ENCODE results near the gene SHISA4. TPM values are rescaled to one million over a fixed set of nuclear protein-coding genes. Genes with fewer than 3 reads are reported as not detected.

The SHISA4 gene
- total RNA-seq, 5 donors from 2014 or later (not counting 1 experiment from before 2014, with no cell fraction given) = 0.38 to 0.88 (median 0.54) TPM

DNA sequence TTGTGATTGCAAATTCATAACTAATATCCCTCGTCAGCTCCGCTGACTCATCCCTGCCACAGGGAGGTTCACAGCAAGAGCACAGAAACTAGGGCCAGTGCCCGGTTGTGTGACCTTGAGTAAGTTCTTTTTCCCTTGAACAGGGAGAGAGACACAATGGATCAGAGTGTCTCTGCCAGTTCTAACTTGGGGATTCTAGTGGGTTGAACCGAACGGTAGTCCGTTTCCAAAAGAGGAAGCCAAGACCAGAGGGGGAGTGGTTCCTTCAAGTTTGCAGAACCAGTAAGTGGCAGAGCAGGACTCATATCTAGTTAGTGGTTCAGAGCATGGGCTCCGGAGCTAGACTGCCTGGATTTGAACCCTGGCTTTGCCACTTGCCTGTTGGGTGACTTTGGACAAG lies 4.9 kb upstream of the SHISA4 start:
- Histone ChIP-seq H3K36me3 (ENCODE audit: control insufficient read depth in 2 of 2, extremely low read depth in 1 of 2, insufficient read depth in 1 of 2, low read length in 1 of 2) (no peaks in the 10 kb centered on the region), H3K4me3 (ENCODE audit: control insufficient read depth in 1 of 2, extremely low read depth in 1 of 2, low read length in 1 of 2) (no peak overlapping the region), H3K27ac (ENCODE audit: low read length) (no peak overlapping the region), H3K9me3 (no peaks in the 10 kb centered on the region), H3K27me3 (replicated peaks in 1 of 2; ENCODE audit: control insufficient read depth in 2 of 2, extremely low read depth in 1 of 2, insufficient read depth in 2 of 2, low read length in 1 of 2) (peaks cover 3 to 12% of the 10 kb centered on the region in 2 experiments), H3K4me1 (ENCODE audit: control insufficient read depth in 1 of 2, extremely low read depth in 1 of 2, insufficient read depth in 2 of 2, low read length in 2 of 2) (peaks cover 3 to 8% of the 10 kb centered on the region in 2 experiments)
- DNase-seq (peak in 2 of 35 experiments; percentile 15 to 18), ATAC-seq (replicated peaks in 1 of 4) (no peak)
- POLR2A ChIA-PET = no interaction called here
- Mint-ChIP-seq H3K4me3 (no peak overlapping the region), H3K36me3 (no peaks in the 10 kb centered on the region), H3K27ac (no peak overlapping the region), H3K9me3 (no peaks in the 10 kb centered on the region), H3K27me3 (peaks cover 0 to 19% of the 10 kb centered on the region in 2 donors), H3K4me1 (peaks cover 0 to 5% (median 3%) of the 10 kb centered on the region in 3 donors)
- CTCF ChIA-PET = interaction anchor here in 1 of 2 donors (1.7 kb wide), 1 partner anchor 12 kb away, joined by 8 read pairs; no protein-coding TSS in a partner anchor
- WGBS (ENCODE audit: insufficient coverage) = 28% methylated on average over 6 of the region's 7 CpGs

GRCh38 chr1:201884425-201884824 lies 4.3 kb upstream of the SHISA4 start:
- peak in 1 of 35 experiments; percentile 20 for DNase-seq
- Histone ChIP-seq H3K9me3 (no peaks in the 10 kb centered on the region), H3K4me1 (ENCODE audit: control insufficient read depth in 1 of 2, extremely low read depth in 1 of 2, insufficient read depth in 2 of 2, low read length in 2 of 2) (peaks cover 3 to 14% of the 10 kb centered on the region in 2 experiments), H3K27ac (ENCODE audit: low read length) (no peak overlapping the region), H3K36me3 (ENCODE audit: control insufficient read depth in 2 of 2, extremely low read depth in 1 of 2, insufficient read depth in 1 of 2, low read length in 1 of 2) (no peaks in the 10 kb centered on the region), H3K27me3 (replicated peaks in 1 of 2; ENCODE audit: control insufficient read depth in 2 of 2, extremely low read depth in 1 of 2, insufficient read depth in 2 of 2, low read length in 1 of 2) (peaks cover 4 to 19% of the 10 kb centered on the region in 2 experiments), H3K4me3 (ENCODE audit: control insufficient read depth in 1 of 2, extremely low read depth in 1 of 2, low read length in 1 of 2) (no peak overlapping the region)
- Mint-ChIP-seq H3K9me3 (no peaks in the 10 kb centered on the region), H3K27me3 (peaks cover under 1 to 20% of the 10 kb centered on the region in 2 donors), H3K4me3 (no peak overlapping the region), H3K27ac (no peak overlapping the region), H3K36me3 (no peaks in the 10 kb centered on the region), H3K4me1 (peaks cover 1 to 6% (median 4%) of the 10 kb centered on the region in 3 donors)
- POLR2A ChIA-PET = no interaction called here
- CTCF ChIA-PET = interaction anchor here in 1 of 2 donors (1.7 kb wide), 1 partner anchor 11 kb away, joined by 8 read pairs; no protein-coding TSS in a partner anchor
- ATAC-seq (replicated peaks in 1 of 4) = no peak
- WGBS (ENCODE audit: insufficient coverage) = 67% methylated on average over 1 of the region's 1 CpG

DNA sequence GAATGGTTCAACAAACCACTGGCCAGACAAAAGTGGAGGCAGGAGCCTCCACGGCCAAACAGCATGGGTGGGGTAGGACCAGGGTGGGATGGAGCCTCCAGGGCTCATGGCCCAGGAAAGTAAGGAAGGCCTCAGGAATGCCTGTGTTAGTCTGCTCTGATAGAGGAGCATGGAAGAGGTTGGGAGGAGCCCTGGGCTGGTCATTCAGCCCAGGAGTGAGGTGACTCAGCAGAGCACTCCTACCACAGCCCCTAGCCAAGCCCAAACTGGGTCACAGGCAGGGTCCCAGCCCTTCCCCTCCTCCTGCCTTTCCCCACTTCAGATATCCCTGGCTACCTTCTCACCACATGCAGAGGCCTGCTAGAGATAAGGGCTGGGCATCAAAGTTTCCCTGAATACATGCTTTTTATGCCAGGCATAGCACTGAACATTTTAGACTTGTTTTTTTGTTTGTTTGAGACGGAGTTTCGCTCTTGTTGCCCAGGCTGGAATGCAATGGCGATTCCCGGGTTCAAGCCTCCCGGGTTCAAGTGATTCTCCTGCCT lies 3.1 kb upstream of the SHISA4 start:
- ChIA-PET CTCF (interaction anchor here in 1 of 2 donors (1.8 kb wide), 1 partner anchor 10 kb away, joined by 6 read pairs; no protein-coding TSS in a partner anchor), POLR2A (no interaction called here)
- Histone ChIP-seq H3K27me3 (replicated peaks in 1 of 2; ENCODE audit: control insufficient read depth in 2 of 2, extremely low read depth in 1 of 2, insufficient read depth in 2 of 2, low read length in 1 of 2) (peaks cover 5 to 30% of the 10 kb centered on the region in 2 experiments), H3K36me3 (ENCODE audit: control insufficient read depth in 2 of 2, extremely low read depth in 1 of 2, insufficient read depth in 1 of 2, low read length in 1 of 2) (no peaks in the 10 kb centered on the region), H3K27ac (ENCODE audit: low read length) (no peak overlapping the region), H3K4me1 (ENCODE audit: control insufficient read depth in 1 of 2, extremely low read depth in 1 of 2, insufficient read depth in 2 of 2, low read length in 2 of 2) (peaks cover 3 to 17% of the 10 kb centered on the region in 2 experiments), H3K4me3 (ENCODE audit: control insufficient read depth in 1 of 2, extremely low read depth in 1 of 2, low read length in 1 of 2) (no peak overlapping the region), H3K9me3 (no peaks in the 10 kb centered on the region)
- no peak for ATAC-seq (replicated peaks in 1 of 4)
- peak in 1 of 35 experiments; percentile 11 for DNase-seq
- WGBS (ENCODE audit: insufficient coverage) = 100% methylated on average over 4 of the region's 6 CpGs
- Mint-ChIP-seq H3K4me1 (peaks cover 6 to 9% (median 7%) of the 10 kb centered on the region in 3 donors), H3K27ac (no peak overlapping the region), H3K9me3 (no peaks in the 10 kb centered on the region), H3K36me3 (no peaks in the 10 kb centered on the region), H3K27me3 (peaks cover 9 to 30% of the 10 kb centered on the region in 2 donors), H3K4me3 (no peak overlapping the region)

- ChIA-PET POLR2A (interaction anchor here in 1 of 2 donors (0.6 to 0.7 kb wide), 2 partner anchors 114 to 862 kb away, joined by 3 read pairs; no protein-coding TSS in a partner anchor), CTCF (interaction anchor here (0.5 to 1.8 kb wide), 3 partner anchors 10 to 87 kb away, joined by 3 to 6 read pairs (median 5); no protein-coding TSS in a partner anchor)
- 97% methylated on average over 6 of the region's 9 CpGs for WGBS (ENCODE audit: insufficient coverage)
- Mint-ChIP-seq H3K4me1 (peaks cover 6 to 9% (median 6%) of the 10 kb centered on the region in 3 donors), H3K27ac (no peak overlapping the region), H3K9me3 (no peaks in the 10 kb centered on the region), H3K27me3 (peaks cover 12 to 37% of the 10 kb centered on the region in 2 donors), H3K4me3 (peak overlapping the region in 1 of 3 donors; percentile 13), H3K36me3 (no peaks in the 10 kb centered on the region)
- Histone ChIP-seq H3K9me3 (no peaks in the 10 kb centered on the region), H3K4me1 (ENCODE audit: control insufficient read depth in 1 of 2, extremely low read depth in 1 of 2, insufficient read depth in 2 of 2, low read length in 2 of 2) (peaks cover 3 to 17% of the 10 kb centered on the region in 2 experiments), H3K36me3 (ENCODE audit: control insufficient read depth in 2 of 2, extremely low read depth in 1 of 2, insufficient read depth in 1 of 2, low read length in 1 of 2) (no peaks in the 10 kb centered on the region), H3K27me3 (replicated peaks in 1 of 2; ENCODE audit: control insufficient read depth in 2 of 2, extremely low read depth in 1 of 2, insufficient read depth in 2 of 2, low read length in 1 of 2) (peaks cover 5 to 35% of the 10 kb centered on the region in 2 experiments), H3K27ac (ENCODE audit: low read length) (no peak overlapping the region), H3K4me3 (ENCODE audit: control insufficient read depth in 1 of 2, extremely low read depth in 1 of 2, low read length in 1 of 2) (no peak overlapping the region)
- ATAC-seq (replicated peaks in 1 of 4) = no peak
- no peak for DNase-seq
Observed at GRCh38 chr1:201886103-201886885, 2.4 kb upstream of the SHISA4 start.

DNA sequence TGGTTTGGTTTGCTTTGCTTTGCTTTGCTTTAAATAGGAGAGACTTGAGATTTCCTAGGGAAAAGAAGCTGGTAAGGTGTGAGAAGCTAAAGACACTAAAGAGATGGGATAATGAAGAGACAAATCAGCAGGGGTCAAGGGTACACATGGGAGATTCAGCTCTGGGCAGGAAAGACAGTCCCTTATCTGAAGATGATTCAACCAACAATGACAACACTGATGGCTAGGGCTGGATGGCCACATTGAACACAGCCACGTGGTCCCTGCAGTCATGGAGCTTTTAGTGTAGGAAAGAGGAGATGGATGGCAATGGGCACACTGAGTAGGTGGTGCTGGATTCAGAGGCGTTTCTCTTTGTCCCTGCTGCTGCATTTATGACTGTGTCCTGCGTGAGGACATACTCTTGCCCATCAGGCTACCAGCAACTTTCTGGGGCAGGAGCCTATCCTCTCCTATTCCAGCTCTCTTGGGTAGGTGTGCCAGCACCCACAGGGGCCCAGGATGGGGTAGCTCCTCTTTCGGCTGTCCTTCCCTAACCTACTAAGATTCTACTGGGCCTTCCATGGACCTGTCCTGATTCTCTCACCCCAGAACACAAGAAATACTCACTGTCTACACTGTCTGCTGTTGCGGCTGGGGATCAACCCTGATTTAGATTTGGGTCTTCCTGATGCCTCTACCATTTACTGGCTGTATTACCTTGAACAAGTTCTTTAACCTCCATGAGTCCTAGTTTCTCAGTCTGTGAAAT lies 1.4 kb upstream of the SHISA4 start:
- ATAC-seq (replicated peaks in 1 of 4) (no peak), DNase-seq (no peak)
- 93% methylated on average over 3 of the region's 5 CpGs for WGBS (ENCODE audit: insufficient coverage)
- Mint-ChIP-seq H3K4me3 (peak overlapping the region in 2 of 3 donors; percentile 28 to 78), H3K27ac (no peak overlapping the region), H3K9me3 (no peaks in the 10 kb centered on the region), H3K4me1 (peaks cover 6 to 9% (median 6%) of the 10 kb centered on the region in 3 donors), H3K27me3 (peaks cover 21 to 47% of the 10 kb centered on the region in 2 donors), H3K36me3 (no peaks in the 10 kb centered on the region)
- no peaks in the 10 kb centered on the region for H3K9me3 ChIP-seq
- ChIA-PET CTCF (interaction anchor here (0.5 to 1.8 kb wide), 5 partner anchors 8 to 86 kb away, joined by 3 to 6 read pairs (median 4); no protein-coding TSS in a partner anchor), POLR2A (interaction anchor here in 1 of 2 donors (0.6 to 0.7 kb wide), 2 partner anchors 113 to 129 kb away, joined by 3 to 7 read pairs; no protein-coding TSS in a partner anchor)
- H3K27me3 ChIP-seq (replicated peaks in 1 of 2; ENCODE audit: control insufficient read depth in 2 of 2, extremely low read depth in 1 of 2, insufficient read depth in 2 of 2, low read length in 1 of 2) = peaks cover 5 to 45% of the 10 kb centered on the region in 2 experiments
- H3K27ac ChIP-seq (ENCODE audit: low read length) = no peak overlapping the region
- H3K36me3 ChIP-seq (ENCODE audit: control insufficient read depth in 2 of 2, extremely low read depth in 1 of 2, insufficient read depth in 1 of 2, low read length in 1 of 2) = no peaks in the 10 kb centered on the region
- peaks cover 3 to 17% of the 10 kb centered on the region in 2 experiments for H3K4me1 ChIP-seq (ENCODE audit: control insufficient read depth in 1 of 2, extremely low read depth in 1 of 2, insufficient read depth in 2 of 2, low read length in 2 of 2)
- H3K4me3 ChIP-seq (ENCODE audit: control insufficient read depth in 1 of 2, extremely low read depth in 1 of 2, low read length in 1 of 2) = no peak overlapping the region
